Fibroblast of skin of left biceps (primary cell): ENCODE data around the gene PTPRD.
"Not testable (repeated sequence)": the region's sequence is repeated elsewhere in the genome, so short reads cannot be mapped to it uniquely, and the experiment has no call there.

Experiments
- DNase-seq, 2 experiments: peaks; one replicate each; pipeline ENCODE4 v3.0.0-alpha.2; 2013; ENCODE audit warnings: low read depth in 2 of 2

Gene PTPRD

GRCh38 chr9:9326749-9327148 is 1286.1 kb downstream of the PTPRD start:
- no peak for DNase-seq

GRCh38 chr9:9319007-9319406 is 1293.8 kb downstream of the PTPRD start:
- DNase-seq, result no peak

DNA sequence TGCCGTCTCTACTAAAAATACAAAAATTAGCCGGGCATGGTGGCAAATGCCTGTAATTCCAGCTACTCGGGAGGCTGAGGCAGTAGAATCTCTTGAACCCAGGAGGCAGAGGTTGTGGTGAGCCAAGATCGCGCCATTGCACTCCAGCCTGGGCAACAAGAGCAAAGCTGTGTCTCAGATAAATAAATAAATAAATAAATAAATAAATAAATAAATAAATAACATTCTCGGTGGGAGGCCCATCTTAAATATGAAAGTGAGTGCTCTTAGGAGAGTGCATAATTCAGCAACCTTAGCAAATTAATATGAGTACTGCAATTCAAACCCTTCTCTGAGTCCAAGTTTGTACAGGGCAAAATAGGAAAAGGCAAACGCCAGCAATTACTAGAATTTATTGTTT is 1302.1 kb downstream of the PTPRD start:
- DNase-seq, result not testable (repeated sequence)

GRCh38 chr9:9305600-9305999 is 1307.2 kb downstream of the PTPRD start:
- no peak for DNase-seq

GRCh38 chr9:9299134-9299533 is 1313.7 kb downstream of the PTPRD start:
- no peak for DNase-seq

DNA sequence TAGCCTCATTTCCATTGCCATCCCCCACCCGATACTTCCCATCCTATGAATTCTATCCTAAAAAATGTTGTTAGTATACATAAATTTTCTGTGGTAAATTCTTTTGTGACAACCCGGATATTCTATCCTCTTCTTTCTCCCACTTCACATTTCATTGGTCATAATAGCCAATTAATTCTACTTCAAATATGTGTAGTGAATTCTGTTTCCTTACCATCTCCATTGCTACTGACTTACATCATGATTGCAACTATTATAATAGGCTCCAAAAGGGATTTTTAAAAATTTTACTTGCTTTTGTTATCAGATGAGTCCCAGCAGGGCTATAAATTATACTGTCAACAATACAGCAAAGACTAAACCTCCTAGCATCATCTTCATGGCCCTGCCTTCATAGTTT is 1326.8 kb downstream of the PTPRD start:
- DNase-seq, result peak; percentile 46 to 62

DNA sequence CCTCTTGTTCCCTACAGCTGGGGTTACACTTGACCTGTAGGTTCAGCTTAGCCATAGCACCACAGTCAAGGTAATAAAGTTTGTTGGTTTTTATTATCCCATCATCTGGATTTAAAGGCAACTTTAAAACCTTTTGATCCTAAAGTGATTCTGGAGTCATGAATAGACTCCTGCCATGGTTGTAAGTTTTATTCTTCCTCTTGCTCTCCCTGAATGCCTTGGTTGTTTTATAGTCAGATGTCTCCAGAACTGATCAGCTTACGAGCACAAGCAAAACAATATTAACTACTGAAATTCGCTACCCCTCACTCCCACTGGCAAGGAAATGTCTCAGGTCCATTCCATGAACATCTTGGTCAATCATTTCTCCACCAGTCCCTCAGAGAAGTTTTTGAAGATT is 1328.6 kb downstream of the PTPRD start:
- no peak for DNase-seq

DNA sequence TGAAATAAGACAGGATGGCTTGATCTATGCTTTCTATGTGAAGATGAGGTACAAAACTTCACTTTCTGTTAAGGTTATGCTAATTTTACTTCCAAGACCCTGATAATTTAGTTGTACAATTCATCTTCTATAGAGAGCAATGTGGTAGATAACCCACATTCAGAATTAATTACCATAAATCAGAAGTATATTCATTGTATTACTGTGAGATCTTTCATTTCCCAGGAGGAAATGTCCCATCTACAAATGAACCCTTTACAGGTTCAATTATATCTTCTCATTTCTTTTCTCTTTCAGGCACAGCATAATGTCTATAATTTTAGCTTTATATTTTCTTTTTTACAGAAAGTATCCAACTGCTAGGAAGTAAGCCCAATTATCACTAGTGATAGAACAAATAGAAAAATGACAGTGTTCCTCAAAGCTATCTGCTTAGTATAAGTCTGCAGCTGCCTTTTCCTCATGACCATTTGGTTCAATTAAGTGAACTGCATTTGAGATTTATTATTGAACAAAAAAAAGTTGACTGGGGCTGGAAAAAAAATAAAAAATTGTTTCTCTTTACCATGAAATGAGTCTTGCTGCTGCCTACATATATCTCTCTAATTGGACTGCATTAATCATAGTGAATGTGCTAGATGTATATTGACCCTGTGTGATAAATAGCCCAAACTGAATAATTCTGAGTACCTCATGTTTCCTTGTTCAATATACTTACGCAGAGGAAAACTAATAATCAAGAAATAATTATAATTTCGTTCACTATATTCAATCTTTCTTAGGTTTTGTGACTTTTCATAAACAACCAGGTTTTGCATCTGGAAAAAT is 1329.4 kb downstream of the PTPRD start:
- DNase-seq, result no peak

- no peak for DNase-seq
Observed at GRCh38 chr9:9275601-9276000, 1337.2 kb downstream of the PTPRD start.

GRCh38 chr9:9257999-9258498 is 1354.8 kb downstream of the PTPRD start:
- DNase-seq, result no peak

DNA sequence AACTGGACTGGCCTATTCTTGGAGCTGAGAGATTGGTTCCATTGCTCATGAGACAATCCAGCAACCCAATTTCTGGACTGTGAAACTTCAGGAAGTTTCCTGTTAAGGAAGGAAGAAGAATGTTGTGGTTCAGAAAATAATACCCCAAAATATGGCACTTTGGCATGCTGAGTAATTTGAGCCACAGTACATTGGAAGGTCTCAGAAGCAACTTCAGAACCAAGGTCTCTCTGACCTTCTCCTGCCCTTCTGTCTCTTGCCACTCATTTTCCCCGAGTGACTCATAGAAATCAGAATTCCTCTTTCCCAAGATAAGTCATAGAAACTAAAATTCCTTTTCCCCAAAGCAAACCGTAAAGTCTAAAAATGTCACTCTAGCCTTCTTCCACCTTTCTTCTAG is 1366.1 kb downstream of the PTPRD start:
- no peak for DNase-seq

GRCh38 chr9:9231946-9232345 is 1380.9 kb downstream of the PTPRD start:
- DNase-seq, result no peak

DNA sequence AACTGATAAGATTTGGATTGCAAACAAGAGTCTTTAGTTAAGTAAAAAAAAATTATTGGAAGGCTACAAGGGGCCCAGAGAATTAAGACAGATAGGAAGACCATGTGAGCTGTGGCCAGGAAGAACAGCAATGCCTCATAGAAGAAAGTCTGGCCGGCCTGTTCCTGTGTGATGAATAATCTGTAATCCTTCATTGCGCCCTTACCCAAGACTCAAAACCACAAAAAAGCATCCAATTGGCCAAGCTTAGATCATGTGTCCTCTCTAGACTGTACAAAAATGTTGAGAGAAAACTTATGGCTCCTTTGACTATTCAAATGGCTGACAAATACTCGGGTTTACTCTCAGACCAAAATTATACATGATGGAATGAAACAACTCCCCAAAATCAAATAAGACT is 1383.5 kb downstream of the PTPRD start:
- DNase-seq, result no peak

DNA sequence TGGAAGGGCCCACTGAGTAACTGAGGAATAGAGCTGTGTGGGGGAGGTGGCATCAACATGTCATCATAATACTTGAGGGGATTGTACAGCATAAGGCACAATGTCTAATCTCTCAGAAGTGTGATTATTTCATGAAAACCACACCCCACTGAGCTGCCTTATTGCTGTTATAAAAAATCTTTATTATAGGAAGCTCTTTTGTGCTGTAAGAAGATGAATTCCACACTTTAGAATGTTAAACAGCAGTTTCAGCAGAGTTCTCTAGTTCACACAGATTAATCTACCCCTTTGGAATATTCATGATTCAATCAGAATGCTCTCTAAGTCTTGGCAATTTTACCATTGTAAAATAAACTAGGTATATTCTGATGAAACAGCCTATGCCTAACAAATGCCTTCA is 1389.6 kb downstream of the PTPRD start:
- no peak for DNase-seq

DNA sequence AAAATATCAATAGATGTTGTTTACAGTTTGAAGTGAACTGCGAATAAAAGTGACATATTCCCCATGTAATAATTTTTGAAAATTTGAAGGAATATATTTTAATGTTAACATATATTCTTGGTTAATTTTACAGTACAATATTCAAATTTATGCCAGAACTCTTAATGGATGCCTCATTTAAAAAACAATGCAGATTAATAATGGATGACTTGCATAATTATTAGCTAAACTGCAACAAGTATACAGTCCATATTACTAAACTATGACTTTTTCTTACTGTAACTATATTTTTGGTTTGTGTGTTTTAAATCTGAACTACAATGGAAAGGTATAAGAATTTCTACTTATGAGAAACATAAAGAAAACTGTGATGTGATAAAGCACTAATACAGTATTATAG is 1390.1 kb downstream of the PTPRD start:
- DNase-seq, result no peak

- DNase-seq, result no peak
Observed at GRCh38 chr9:9216934-9217333, 1395.9 kb downstream of the PTPRD start.

- no peak for DNase-seq
Observed at GRCh38 chr9:9215050-9215449, 1397.8 kb downstream of the PTPRD start.

- DNase-seq, result no peak
Observed at GRCh38 chr9:9214066-9214465, 1398.7 kb downstream of the PTPRD start.

DNA sequence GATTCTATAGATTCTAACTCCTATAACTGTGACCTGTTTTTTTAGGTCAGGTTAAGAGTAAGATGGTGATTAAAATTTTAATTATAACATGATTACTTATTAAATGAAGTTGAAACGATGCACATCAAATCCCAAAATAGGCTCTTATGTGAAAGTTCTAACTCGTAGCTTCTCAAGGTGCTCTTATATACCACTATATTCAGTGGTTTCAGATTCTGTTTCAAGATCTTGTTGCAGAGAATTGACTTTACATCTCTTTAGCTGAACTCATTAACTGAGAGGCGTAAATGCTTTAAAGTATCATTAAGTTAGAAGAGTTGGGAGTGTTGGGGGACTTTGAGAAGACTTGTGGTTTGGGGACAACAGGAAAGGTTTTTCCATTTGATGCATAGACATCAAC is 1399.8 kb downstream of the PTPRD start:
- DNase-seq, result no peak

DNA sequence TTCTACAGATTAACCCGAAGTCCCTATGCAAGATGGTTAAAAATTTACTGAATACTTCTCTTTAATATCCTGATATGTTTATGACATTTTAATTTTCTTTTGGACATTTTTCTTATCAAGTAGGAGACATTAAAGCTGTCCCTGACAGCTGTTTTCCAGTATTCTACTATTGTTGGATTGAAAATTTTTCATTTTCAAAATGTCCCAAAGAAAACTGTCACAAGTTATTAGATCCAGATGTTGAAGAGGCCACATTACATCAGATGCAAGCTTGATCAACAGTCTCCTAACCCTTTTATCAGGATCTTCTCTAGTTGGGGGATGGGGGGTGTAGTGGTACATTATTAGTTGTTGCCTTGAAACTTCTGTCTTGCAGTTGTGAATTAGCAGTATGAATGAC is 1410.5 kb downstream of the PTPRD start:
- DNase-seq, result no peak

DNA sequence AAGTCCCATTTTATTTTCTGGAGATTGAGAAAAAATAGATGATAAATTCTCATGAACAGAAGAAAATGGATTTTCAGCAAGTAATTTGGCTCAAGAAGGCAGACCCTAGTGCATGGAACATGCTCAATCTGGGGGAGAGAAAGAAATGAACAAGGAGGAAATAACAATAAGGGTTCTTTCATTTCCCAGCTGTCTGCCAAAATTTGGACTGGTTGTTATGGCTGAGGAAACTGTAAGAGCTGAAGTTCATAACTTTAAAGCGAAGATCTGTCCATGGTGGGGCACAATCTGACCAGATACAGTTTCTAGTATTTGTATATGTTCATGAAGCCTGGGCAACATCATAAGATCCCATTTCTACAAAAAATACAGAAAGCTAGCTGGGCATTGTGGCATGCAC is 1426.7 kb downstream of the PTPRD start:
- DNase-seq, result no peak

DNA sequence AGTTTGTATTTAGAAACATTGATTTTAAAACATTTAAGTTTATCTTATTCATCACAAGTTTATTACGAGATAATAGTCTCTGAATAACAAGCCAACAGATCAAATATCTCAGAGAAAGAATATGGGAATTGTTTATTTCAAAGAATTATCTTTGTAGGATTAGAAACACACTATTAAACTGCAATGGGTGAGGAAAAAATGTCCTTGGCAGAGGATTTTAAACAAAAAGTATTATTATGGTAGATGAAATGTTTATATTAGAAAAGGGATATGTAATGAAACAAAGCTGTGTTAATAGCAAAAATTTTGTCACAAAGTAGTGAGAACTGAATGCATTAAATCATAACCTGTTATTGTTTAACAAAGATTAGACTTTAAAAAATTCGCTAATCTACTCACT is 1430.4 kb downstream of the PTPRD start:
- no peak for DNase-seq

DNA sequence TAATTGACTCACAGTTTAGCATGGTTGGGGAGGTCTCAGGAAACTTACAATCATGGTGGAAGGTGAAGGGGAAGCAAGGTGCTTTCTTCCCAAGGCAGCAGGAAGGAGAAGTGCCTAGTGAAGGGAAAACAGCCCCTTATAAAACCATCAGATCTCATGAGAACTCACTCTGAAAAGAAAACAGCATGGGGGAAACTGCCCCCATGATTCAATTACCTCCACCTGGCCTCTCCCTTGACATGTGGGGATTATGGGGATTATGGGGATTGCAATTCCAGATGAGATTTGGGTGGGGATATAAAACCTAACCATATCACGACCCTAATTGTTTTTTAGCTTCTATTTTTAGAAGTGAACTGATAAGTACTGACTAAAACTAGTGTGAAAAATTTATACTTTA is 1435.7 kb downstream of the PTPRD start:
- DNase-seq, result no peak

DNA sequence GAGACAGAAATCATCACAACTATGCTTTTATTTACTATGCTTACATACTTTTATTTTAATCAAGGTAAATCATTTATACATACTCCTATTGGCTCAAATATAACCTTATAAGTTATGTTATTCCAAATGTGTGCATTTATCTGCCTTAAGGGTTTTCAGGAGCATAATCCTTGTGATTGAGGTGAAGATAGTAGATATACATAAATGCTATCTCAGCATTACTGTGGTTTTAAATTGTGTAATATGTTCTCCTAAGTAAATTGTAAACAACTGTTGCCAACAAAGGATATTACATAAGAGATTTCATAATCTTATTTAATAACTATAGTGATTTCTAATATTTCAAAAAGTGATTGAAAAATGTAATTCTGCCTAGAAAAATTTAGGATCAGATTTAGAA is 1438.4 kb downstream of the PTPRD start:
- no peak for DNase-seq
